K562 (cell line): ENCODE results near the gene TPGS2. TPM values are rescaled to one million over a fixed set of nuclear protein-coding genes. Genes with fewer than 3 reads are reported as not detected.

Experiments used
- ATAC-seq: fragments of 200-7000 bp; cut with Tn5 transposase; 3 replicates; pipeline ENCODE4 v1.9.1; 2020; ENCODE audit warnings: moderate library complexity
- BruUV-seq: library from RNA; stranded (reverse); fragments of 400-500 nt; replicated peaks from 2 replicates; lab custom pipeline; 2021; lab: Mats Ljungman, UMichigan
- CTCF ChIA-PET: fragments of 300-600 bp; formaldehyde crosslinking; extraction: SDS; loops from one replicate; lab custom pipeline; 2021; ENCODE audit warnings: low intra/inter-chr PET ratio; lab: Yijun Ruan, JAX
- POLR2A ChIA-PET: fragments of 300-600, 350-650 bp; sonication (Branson Sonifier 250); formaldehyde crosslinking; extraction: SDS; loops from one replicate; lab custom pipeline; 2021; ENCODE audit warnings: antibody characterized with exemption, inconsistent platforms; lab: Yijun Ruan, JAX
- DNase-seq, 4 experiments: peaks; one replicate each; pipeline versions ENCODE4 v3.0.0 to v3.0.0-alpha.2; 2011 to 2018; ENCODE audit warnings: low spot score in 3 of 4, mixed read lengths in 3 of 4; ENCODE audit errors: extremely low read depth in 1 of 4
- FAIRE-seq: peaks from 2 replicates; lab custom pipeline; 2011; peaks lifted over from hg19 to GRCh38; lab: Jason Lieb, UNC
- H2AFZ ChIP-seq: 2 replicates; pipeline ENCODE4 v1.6.0; 2011; ENCODE audit warnings: low read depth, low read length, control low read depth, inconsistent platforms
- H3K27ac ChIP-seq: fragments of 200-600 bp; 3 replicates; pipeline ENCODE4 v1.8.0; 2011; ENCODE audit warnings: low read depth, mild to moderate bottlenecking, control low read depth, inconsistent platforms, low read length, moderate library complexity, mixed read lengths; ENCODE audit errors: extremely low read depth
- H3K27me3 ChIP-seq, 2 experiments: fragments of 300-600 bp in 1 of 2; 2 replicates in 1 of 2; 3 replicates in 1 of 2; pipeline versions ENCODE4 v1.6.0 to v1.8.0; 2011; ENCODE audit warnings: inconsistent platforms in 2 of 2, low read length in 2 of 2, mild to moderate bottlenecking in 1 of 2, mixed read lengths in 1 of 2, moderate library complexity in 1 of 2; ENCODE audit not compliant: control insufficient read depth in 2 of 2, insufficient read depth in 2 of 2
- H3K36me3 ChIP-seq: fragments of 300-600 bp; 3 replicates; pipeline ENCODE4 v1.8.0; 2011; ENCODE audit warnings: mild to moderate bottlenecking, low read length, inconsistent platforms; ENCODE audit not compliant: control insufficient read depth, insufficient read depth
- H3K4me1 ChIP-seq, 2 experiments: fragments of 200-600 bp in 1 of 2; replicated peaks in 1 of 2; 2 replicates in 1 of 2; 3 replicates in 1 of 2; pipeline versions ENCODE4 v1.5.1 to v1.8.0; 2011; ENCODE audit warnings: inconsistent platforms in 2 of 2, low read length in 2 of 2, mild to moderate bottlenecking in 1 of 2, mixed read lengths in 1 of 2, moderate library complexity in 1 of 2; ENCODE audit not compliant: control insufficient read depth in 2 of 2, insufficient read depth in 2 of 2
- H3K4me2 ChIP-seq: 2 replicates; pipeline ENCODE4 v1.6.1; 2011; ENCODE audit warnings: low read length, control low read depth, inconsistent platforms, mixed read lengths; ENCODE audit not compliant: insufficient read depth
- H3K4me3 ChIP-seq: fragments of 200-600 bp; sonication (generic), shearing (Covaris generic); 2 replicates; pipeline ENCODE4 v1.5.1; 2016; ENCODE audit warnings: control low read depth, inconsistent platforms
- H3K79me2 ChIP-seq: fragments of 200-600 bp; 3 replicates; pipeline ENCODE4 v1.8.0; 2011; ENCODE audit warnings: low read length, inconsistent platforms; ENCODE audit not compliant: control insufficient read depth, insufficient read depth
- H3K9ac ChIP-seq, 2 experiments: 2 replicates each; pipeline versions ENCODE4 v1.6.0 to v1.6.1; 2011; ENCODE audit warnings: low read depth in 2 of 2, low read length in 2 of 2, control low read depth in 1 of 2, inconsistent platforms in 1 of 2, mild to moderate bottlenecking in 1 of 2, mixed read lengths in 1 of 2; ENCODE audit not compliant: insufficient read depth in 1 of 2
- H3K9me1 ChIP-seq: one replicate; pipeline ENCODE4 v1.6.0; 2011; ENCODE audit warnings: inconsistent platforms, mild to moderate bottlenecking, low read length, moderate library complexity; ENCODE audit not compliant: control insufficient read depth, insufficient read depth
- H3K9me3 ChIP-seq: replicated peaks from 2 replicates; pipeline ENCODE4 v1.5.1; 2011; ENCODE audit warnings: low read depth, low read length, inconsistent platforms; ENCODE audit not compliant: control insufficient read depth, insufficient read depth
- H4K20me1 ChIP-seq: replicated peaks from 2 replicates; pipeline ENCODE4 v1.6.1; 2011; ENCODE audit warnings: low read length, inconsistent platforms, mixed read lengths; ENCODE audit not compliant: control insufficient read depth, insufficient read depth
- C11orf30 ChIP-seq: fragments of 450-650 bp; IDR thresholded peaks from 2 replicates; pipeline ENCODE4 v1.6.1; 2016; ENCODE audit warnings: low read depth, mild to moderate bottlenecking
- FOXK2 ChIP-seq, 2 experiments: fragments of 450-650 bp; IDR thresholded peaks in 1 of 2; conservative IDR thresholded peaks in 1 of 2; 2 replicates each; pipeline ENCODE4 v1.6.1; 2016; ENCODE audit warnings: low read depth in 2 of 2, mild to moderate bottlenecking in 1 of 2
- MTA3 ChIP-seq: fragments of 450-650 bp; formaldehyde crosslinking; IDR thresholded peaks from 2 replicates; pipeline ENCODE4 v1.6.1; 2017; ENCODE audit warnings: mild to moderate bottlenecking, borderline replicate concordance
- SLC30A9 ChIP-seq: fragments of 250-450 bp; sonication (Bioruptor Pico); IDR thresholded peaks from 2 replicates; pipeline ENCODE4 v1.8.0; 2022; ENCODE audit warnings: mild to moderate bottlenecking, moderate library complexity
- ZNF551 ChIP-seq: fragments of 250-450 bp; sonication (Bioruptor Pico); IDR thresholded peaks from 2 replicates; pipeline ENCODE4 v1.5.0; 2021; ENCODE audit warnings: mild to moderate bottlenecking, moderate library complexity
- WGBS: fragments of 100-300 bp; shearing (Covaris generic); methylation state at CpG from one replicate; pipeline ENCODE4 v1.1.6; 2016; ENCODE audit warnings: low coverage, mixed read lengths; ENCODE audit not compliant: insufficient coverage; ENCODE audit errors: missing lambda C conversion rate; 5-methylcytosine and 5-hydroxymethylcytosine counted together
- in situ Hi-C: fragments of 300-500 bp; cut with MboI; formaldehyde crosslinking; loops from 4 replicates; pipeline ENCODE4 v1.15.0; 2018; ENCODE audit warnings: inconsistent platforms, mixed read lengths
- intact Hi-C: fragments of 100-400 bp; cut with micrococcal nuclease; formaldehyde crosslinking; loops from 2 replicates; pipeline ENCODE4 v1.14.2; 2022
- polyA plus RNA-seq, 8 experiments: library from polyadenylated mRNA; depleted of rRNA in 4 of 8; stranded (reverse) in 5 of 8; unstranded in 3 of 8; fragments of >200 nt; fragmentation: Nextera tagmentation in 2 of 8; fragmentation: Illumina TruSeq in 1 of 8; extraction: Ambion mirVana in 2 of 8; extraction: Trizol in 1 of 8; gene quantifications; 2 replicates each; pipeline versions ENCODE4 v1.2.1 to v1.2.3, GENCODE V29; 2011 to 2014; ENCODE audit warnings: inconsistent platforms in 1 of 8, missing spikeins in 1 of 8
- total RNA-seq, 7 experiments: library from RNA; depleted of rRNA in 6 of 7; stranded (reverse); fragments of >200 nt in 6 of 7; fragmentation: Illumina TruSeq in 2 of 7; extraction: Trizol in 2 of 7; gene quantifications; 2 replicates each; pipeline versions ENCODE4 v1.2.1 to v1.2.3, GENCODE V29; 2011 to 2021; ENCODE audit warnings: low replicate concordance in 1 of 7
- TF ChIP-seq, protein P1 (sequence below): IDR thresholded peaks from 3 replicates; pipeline ENCODE4 v1.6.1; 2011; ENCODE audit warnings: borderline replicate concordance, mild to moderate bottlenecking, moderate library complexity; ENCODE audit not compliant: insufficient read length; ENCODE audit errors: extremely low read depth
- TF ChIP-seq, protein P2 (sequence below): sonication (generic); formaldehyde crosslinking; IDR thresholded peaks from 2 replicates; pipeline ENCODE4 v1.9.0; 2022; ENCODE audit warnings: mild to moderate bottlenecking, missing genetic modification reagents

Gene TPGS2
- total and polyA plus RNA-seq, 9 of the 15 experiments (the other 6 are each of a cell fraction or from before 2014, with no cell fraction given), result 94.2 to 449 (median 134) TPM

DNA sequence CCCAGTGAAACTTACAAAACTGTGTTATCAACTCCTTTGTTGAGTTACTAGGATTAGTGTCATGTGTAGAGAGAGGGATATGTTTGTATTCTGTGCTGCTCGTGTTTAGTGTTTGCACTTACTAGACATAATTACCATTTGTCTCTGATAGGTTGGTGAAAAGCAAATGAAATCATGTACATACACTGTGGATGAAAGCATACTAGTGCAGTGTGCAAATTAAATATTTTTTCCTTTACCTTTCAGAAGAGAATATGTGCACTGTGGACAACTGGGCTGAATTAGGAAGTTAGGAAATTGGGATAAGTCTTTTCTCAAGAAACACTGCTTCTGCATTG is 1.3 kb upstream of the TPGS2 start:
- FAIRE-seq (no peak), DNase-seq (no peak)
- ChIA-PET POLR2A (interaction anchor here (0.5 to 2.5 kb wide), 9 partner anchors 9 to 1431 kb away, joined by 3 to 19 read pairs (median 4); no protein-coding TSS in a partner anchor), CTCF (no interaction called here)
- no TSS peak for BruUV-seq
- in situ Hi-C loops, result no loop called here
- Histone ChIP-seq H3K79me2 (peaks cover 62% of the 10 kb centered on the region), H3K9ac (peak overlapping the region; percentile 89 to 97; a peak in 3 of 4 replicates), H3K9me1 (no peaks in the 10 kb centered on the region), H3K4me1 (peaks cover 3 to 24% of the 10 kb centered on the region in 2 experiments; a peak in 3 of 5 replicates), H3K4me2 (peak overlapping the region; percentile 99), H3K27me3 (no peaks in the 10 kb centered on the region), H3K4me3 (peak overlapping the region; percentile 95), H2AFZ (peak overlapping the region; percentile 99), H3K27ac (peak overlapping the region; percentile 87), H4K20me1 (no peaks in the 10 kb centered on the region)
- intact Hi-C loops, result loop anchor here (5.0 kb wide), 1 partner anchor 67 kb away; no protein-coding TSS in a partner anchor
- WGBS, result 5% methylated on average over 1 of the region's 1 CpG
- TF ChIP-seq C11orf30 (0 out of 2 replicates have a peak, but pooled peaks have one; percentile 4), ZNF551 (CRISPR knock-in tag) (no peak), SLC30A9 (CRISPR knock-in tag) (no peak), MTA3 (no peak), FOXK2 (conservative IDR thresholded peaks at IDR 0.05 in 1 of 2, IDR thresholded peaks at IDR 0.05 in 1 of 2; ENCODE audit: low read depth in 2 of 2) (no peak)
- TF ChIP-seq, protein P1, sequence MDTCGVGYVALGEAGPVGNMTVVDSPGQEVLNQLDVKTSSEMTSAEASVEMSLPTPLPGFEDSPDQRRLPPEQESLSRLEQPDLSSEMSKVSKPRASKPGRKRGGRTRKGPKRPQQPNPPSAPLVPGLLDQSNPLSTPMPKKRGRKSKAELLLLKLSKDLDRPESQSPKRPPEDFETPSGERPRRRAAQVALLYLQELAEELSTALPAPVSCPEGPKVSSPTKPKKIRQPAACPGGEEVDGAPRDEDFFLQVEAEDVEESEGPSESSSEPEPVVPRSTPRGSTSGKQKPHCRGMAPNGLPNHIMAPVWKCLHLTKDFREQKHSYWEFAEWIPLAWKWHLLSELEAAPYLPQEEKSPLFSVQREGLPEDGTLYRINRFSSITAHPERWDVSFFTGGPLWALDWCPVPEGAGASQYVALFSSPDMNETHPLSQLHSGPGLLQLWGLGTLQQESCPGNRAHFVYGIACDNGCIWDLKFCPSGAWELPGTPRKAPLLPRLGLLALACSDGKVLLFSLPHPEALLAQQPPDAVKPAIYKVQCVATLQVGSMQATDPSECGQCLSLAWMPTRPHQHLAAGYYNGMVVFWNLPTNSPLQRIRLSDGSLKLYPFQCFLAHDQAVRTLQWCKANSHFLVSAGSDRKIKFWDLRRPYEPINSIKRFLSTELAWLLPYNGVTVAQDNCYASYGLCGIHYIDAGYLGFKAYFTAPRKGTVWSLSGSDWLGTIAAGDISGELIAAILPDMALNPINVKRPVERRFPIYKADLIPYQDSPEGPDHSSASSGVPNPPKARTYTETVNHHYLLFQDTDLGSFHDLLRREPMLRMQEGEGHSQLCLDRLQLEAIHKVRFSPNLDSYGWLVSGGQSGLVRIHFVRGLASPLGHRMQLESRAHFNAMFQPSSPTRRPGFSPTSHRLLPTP, result no peak
- TF ChIP-seq, protein P2, sequence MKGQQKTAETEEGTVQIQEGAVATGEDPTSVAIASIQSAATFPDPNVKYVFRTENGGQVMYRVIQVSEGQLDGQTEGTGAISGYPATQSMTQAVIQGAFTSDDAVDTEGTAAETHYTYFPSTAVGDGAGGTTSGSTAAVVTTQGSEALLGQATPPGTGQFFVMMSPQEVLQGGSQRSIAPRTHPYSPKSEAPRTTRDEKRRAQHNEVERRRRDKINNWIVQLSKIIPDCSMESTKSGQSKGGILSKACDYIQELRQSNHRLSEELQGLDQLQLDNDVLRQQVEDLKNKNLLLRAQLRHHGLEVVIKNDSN (CRISPR knock-in tag), result no peak
- TF ChIP-seq, all 486 proteins: peak for 1
- H3K9me3 ChIP-seq, result no peaks in the 10 kb centered on the region
- no peak for ATAC-seq
- peaks cover 10% of the 10 kb centered on the region for H3K36me3 ChIP-seq
